Transverse colon (tissue), 3 donors: ENCODE results near the gene FXYD3.

ENCODE experiments used
- POLR2A ChIP-seq: fragments of 450-650 bp; IDR thresholded peaks from one replicate; pipeline ENCODE4 v1.6.1; 2016; ENCODE audit warnings: antibody characterized with exemption, mild to moderate bottlenecking, moderate library complexity
- TF ChIP-seq, protein P1 (sequence below), 5 experiments: fragments of 200-600 bp in 3 of 5; fragments of 450-650 bp in 2 of 5; sonication (generic) in 3 of 5; IDR thresholded peaks; 1 replicate in 2 of 5; 2 replicates in 3 of 5; pipeline ENCODE4 v1.5.1; 2016 to 2017; ENCODE audit warnings: antibody characterized with exemption in 5 of 5, inconsistent platforms in 3 of 5, mild to moderate bottlenecking in 2 of 5, moderate library complexity in 1 of 5

DNA sequence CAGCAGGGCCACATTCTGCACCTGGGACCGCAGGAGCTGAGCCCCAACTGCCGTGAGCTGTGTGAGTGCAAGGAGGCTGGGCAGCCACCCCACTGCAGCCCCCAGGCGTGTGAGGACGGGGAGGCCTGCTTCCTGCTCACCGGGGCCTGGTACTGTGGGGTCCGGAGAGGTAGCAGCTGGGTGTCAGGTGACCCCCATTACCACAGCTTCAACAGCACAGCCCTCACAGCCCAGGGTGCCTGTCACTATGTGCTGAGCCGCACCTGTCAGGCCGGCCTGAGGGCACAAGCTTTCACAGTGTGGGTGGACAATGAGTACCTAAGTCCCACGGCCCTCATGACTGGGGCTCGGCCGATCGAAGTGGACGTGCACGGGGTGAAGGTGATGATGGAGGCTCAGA is 35.8 kb upstream of the FXYD3 start:
- no peak for TF ChIP-seq POLR2A
- TF ChIP-seq, protein P1, sequence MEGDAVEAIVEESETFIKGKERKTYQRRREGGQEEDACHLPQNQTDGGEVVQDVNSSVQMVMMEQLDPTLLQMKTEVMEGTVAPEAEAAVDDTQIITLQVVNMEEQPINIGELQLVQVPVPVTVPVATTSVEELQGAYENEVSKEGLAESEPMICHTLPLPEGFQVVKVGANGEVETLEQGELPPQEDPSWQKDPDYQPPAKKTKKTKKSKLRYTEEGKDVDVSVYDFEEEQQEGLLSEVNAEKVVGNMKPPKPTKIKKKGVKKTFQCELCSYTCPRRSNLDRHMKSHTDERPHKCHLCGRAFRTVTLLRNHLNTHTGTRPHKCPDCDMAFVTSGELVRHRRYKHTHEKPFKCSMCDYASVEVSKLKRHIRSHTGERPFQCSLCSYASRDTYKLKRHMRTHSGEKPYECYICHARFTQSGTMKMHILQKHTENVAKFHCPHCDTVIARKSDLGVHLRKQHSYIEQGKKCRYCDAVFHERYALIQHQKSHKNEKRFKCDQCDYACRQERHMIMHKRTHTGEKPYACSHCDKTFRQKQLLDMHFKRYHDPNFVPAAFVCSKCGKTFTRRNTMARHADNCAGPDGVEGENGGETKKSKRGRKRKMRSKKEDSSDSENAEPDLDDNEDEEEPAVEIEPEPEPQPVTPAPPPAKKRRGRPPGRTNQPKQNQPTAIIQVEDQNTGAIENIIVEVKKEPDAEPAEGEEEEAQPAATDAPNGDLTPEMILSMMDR (IDR thresholded peaks at IDR 0.05): no peak
